Measurements from ENCODE around the gene EPHA2.

Gene EPHA2

GRCh38 chr1:16088996-16089395, 66.9 kb downstream of the EPHA2 start:
- DNase-seq = no peak

GRCh38 chr1:16088351-16088911, 67.4 kb downstream of the EPHA2 start:
- no peak for DNase-seq

DNA sequence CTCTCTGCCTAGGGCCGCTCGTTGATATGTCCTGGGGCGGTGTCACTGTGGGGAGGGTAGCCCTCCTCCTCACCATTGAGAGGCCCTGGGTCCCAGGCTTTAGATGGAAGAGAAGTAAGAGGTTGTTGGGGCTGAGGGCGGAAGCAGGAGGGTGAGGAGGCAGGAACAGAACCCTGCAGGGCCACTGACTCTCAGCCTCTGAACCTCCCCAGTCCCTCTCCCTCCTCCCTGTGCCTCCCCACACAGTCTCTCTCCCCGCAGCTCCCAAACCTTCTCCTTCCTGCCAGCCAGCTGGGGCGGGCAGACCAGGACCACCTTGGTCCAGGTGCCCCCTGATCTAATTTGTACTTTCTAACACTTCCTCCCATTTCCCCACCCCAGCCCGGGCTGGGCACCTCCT, 68.1 kb downstream of the EPHA2 start:
- no peak for DNase-seq

GRCh38 chr1:16085522-16085921, 70.3 kb downstream of the EPHA2 start:
- no peak for DNase-seq

DNA sequence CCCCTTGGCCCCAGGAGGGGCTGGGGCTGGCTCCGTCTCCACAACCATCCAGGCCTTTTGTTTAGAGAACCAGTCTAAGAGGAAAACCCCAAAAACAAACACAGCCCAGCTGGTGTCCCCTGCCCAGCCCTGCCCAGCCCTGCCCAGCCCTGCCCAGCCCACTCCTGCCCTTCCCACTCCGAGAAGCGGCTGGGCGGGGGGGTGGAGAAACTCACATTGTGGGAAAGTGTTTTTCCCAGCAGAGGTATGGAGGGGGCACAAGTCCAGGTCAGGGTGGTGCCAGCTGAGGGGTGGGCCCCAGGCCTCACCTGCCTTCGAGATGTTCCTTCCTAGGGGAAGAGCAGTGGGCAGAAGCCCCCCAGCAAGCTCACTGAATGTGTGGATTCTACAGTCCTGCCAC, 72.4 kb downstream of the EPHA2 start:
- DNase-seq = no peak

DNA sequence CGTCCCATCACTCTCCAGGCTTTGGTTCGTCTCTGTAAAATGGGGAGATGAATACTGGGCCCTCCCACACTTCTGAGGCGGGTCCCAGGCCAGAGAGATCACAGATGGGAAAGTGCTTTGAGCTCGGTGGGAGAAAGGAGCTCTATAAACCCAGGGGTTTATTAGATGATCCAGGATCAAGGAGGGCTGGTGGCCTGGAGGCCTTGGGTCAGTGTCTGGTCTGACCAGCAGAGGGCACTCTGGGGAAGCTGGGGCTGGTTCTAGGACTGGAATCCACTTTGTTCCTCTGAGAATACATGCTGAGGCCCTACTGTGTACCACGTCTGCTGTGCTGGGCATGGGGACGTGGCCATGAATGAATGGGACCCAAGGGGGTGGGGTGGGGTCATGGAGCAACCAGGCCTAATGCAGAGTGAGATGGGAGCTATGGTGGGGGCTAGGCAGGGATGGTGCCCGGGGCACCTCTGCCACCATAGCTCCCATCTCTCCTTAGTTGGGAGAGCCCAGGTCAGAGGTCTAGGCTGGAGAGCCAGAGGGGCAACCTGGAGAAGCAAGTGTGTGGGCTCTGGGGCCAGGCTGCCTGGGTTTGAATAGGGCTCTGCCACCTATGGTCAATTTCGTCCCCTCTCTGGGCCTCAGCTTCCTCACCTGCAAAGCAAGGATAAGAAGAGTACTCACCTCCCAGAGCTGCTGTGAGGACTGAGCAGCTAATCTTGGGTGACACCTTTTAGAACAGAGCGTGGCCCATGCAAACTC, 73.4 kb downstream of the EPHA2 start:
- DNase-seq = peak; percentile 48 to 76

GRCh38 chr1:16081636-16082035, 74.2 kb downstream of the EPHA2 start:
- no peak for DNase-seq

GRCh38 chr1:16080422-16081150, 75.3 kb downstream of the EPHA2 start:
- DNase-seq = no peak

- peak; percentile 44 to 80 for DNase-seq
Observed at GRCh38 chr1:16078925-16079656, 76.8 kb downstream of the EPHA2 start.

DNA sequence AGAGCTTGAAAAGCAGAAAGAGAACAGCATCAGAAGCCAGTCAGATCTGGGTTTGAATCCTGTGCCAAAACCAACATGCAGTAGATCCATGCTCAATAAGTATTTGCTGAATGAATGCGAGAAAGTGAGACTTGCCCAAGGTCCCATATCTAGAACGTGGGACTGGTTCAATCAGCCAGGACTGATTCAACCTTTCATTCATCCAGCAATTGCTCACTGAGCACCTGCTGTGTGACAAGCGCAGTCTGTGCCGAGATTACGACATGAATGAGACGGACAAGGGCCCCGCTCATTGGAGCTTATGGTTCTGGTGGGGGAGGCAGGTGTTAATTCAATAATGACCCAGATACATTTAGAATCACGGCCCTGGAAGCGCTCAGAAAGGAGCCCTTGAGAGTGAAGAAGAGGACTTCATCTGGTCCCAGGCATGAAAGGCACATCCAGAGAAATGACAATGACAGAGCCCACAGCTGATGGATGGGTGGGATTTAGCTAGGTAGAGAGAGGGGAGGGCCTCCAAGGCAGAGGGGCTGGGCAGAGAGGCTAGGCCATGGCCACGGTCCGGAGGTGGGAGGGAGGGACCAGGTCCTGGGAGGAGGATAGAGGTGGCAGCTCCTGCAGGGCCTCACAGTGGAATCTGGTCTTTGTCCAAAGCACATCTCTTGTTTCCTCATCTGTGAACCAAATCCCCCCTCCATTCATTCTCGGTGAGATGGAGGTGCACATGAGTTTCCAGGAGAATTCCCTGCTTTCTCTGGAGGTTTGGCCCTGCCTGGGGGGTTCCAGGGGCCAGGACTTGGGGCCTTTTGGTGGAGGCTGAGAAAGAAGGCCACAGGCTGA, 78.2 kb downstream of the EPHA2 start:
- DNase-seq = no peak

DNA sequence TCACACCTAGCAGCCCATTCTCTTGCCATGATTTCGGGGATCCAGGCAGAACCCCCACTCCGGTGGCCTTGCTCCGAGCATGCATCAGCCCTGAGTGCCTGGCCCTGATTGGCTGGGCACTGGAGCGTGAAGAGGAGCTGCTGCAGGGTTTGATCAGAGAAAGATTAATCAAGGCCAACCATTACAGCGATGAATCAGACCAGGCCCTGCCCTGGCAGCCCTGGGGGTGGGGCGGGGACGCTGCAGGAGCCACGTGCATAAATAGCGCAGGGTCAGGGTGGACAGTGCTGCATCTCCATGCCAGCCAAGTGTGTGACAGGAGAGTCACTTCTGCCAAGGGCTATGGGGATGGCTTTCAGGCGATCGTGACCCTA, 79.0 kb downstream of the EPHA2 start:
- DNase-seq = no peak

DNA sequence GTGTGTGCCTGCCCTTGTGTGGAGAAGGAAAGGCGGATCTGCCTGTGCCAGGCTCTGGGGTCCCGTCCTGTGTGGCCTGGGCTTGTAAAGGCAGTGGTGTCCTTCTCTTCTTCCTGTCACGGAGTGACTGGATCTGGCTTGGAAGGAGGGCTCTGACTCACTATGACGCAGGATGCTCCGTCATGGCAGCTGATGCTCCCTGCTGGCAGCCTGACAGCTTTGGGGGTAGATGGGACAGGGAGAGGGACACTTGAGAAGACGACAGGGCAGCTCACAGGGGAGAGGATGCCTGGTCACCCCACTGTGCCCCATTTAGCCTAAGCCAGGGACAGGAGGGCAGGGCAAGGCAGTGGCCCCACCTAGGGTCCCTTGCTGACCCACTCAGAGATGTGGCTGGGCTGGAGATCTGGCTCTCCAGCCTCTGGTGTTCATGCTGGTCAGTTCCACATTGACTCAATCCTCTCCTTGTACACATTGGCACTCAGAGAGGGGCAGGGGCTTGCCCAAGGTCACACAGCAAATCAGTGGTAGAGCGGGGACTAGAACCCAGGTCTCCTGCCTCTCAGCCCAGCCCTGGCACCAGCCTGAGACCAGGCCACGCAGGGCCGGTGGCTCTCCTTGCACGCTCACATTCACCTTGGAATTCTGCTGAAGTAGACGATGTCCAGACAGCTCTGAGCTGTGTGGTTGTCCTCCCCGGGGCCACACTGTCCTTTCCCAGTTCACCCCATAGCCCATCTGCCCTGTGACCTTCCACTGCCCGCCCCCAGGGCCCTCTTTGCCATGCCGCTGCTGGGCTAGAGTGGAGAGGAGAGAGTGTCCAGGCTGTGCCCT, 79.6 kb downstream of the EPHA2 start:
- DNase-seq = peak in 1 of 2 experiments; percentile 18

GRCh38 chr1:16075337-16076030, 80.4 kb downstream of the EPHA2 start:
- peak in 1 of 2 experiments; percentile 43 for DNase-seq
